Activated naive CD8-positive, alpha-beta T cell treated with anti-CD3 and anti-CD28 coated beads, Interleukin-2, amount 50 U/mL, for 24 hours (primary cell): ENCODE results near the gene MEF2B.
"Not testable (repeated sequence)": the region's sequence is repeated elsewhere in the genome, so short reads cannot be mapped to it uniquely, and the experiment has no call there.

Experiments
- ATAC-seq: fragments of 150-1000 bp; cut with Tn5 transposase; one replicate; pipeline ENCODE4 v1.10.0; 2021
- DNase-seq: peaks from one replicate; pipeline ENCODE4 v3.0.0; 2021
- H3K27ac Mint-ChIP-seq: one replicate; pipeline ENCODE4 v1.8.0; 2021; ENCODE audit warnings: mild to moderate bottlenecking, mixed read lengths
- H3K27me3 Mint-ChIP-seq: one replicate; pipeline ENCODE4 v1.8.0; 2021; ENCODE audit warnings: mixed read lengths
- H3K36me3 Mint-ChIP-seq: one replicate; pipeline ENCODE4 v1.8.0; 2021; ENCODE audit warnings: low read depth, mixed read lengths
- H3K4me1 Mint-ChIP-seq: one replicate; pipeline ENCODE4 v1.8.0; 2021; ENCODE audit warnings: mixed read lengths
- H3K4me3 Mint-ChIP-seq: one replicate; pipeline ENCODE4 v1.8.0; 2021; ENCODE audit warnings: mild to moderate bottlenecking, moderate library complexity, mixed read lengths
- H3K9me3 Mint-ChIP-seq: one replicate; pipeline ENCODE4 v1.8.0; 2021; ENCODE audit warnings: mixed read lengths

The MEF2B gene

DNA sequence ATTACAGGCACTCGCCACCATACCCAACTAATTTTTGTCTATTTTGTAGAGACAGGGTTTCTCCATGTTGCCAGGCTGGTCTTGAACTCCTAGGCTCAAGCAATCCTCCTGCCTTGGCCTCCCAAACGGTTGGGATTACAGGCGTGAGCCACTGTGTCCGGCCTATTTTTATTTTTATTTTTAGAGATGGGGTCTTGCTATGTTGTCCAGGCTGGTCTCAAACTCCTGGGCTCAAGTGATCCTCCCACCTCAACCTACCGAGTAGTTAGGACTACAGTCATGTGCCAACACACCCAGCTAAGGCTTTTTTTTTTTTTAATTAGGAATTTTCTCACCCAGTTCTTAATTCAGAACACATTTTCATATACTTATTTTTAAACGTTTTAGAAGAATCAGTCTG, 34.4 kb downstream of the MEF2B start:
- H3K27ac Mint-ChIP-seq, H3K4me3 Mint-ChIP-seq: not testable (repeated sequence)

DNA sequence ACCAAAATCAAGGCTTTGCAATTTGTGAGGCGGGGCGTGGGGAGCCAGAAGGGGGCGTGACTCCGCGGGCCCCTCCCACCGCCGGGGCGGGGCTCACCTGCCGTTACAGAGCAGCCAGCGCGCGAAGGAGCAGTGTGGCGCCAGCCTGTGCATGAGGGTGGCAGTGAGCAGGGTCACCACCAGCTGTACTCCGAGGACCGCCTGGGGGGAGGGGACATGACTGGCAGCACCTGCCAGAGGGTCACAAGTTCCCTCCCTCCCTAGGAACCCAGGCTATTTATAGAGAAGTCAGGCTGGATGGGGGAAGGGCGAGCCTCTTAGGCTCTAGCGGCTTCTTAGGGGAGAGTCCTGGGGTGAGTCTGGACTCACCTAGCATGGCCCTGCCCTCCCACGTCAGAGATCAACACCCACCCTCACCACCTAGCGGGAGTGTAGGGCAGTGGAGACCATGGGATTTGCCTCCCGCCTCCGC, 35.3 kb downstream of the MEF2B start:
- Mint-ChIP-seq H3K4me1 (peaks cover 22% of the 10 kb centered on the region), H3K27me3 (no peaks in the 10 kb centered on the region), H3K4me3 (no peak overlapping the region), H3K36me3 (peaks cover 17% of the 10 kb centered on the region), H3K9me3 (peaks cover 7% of the 10 kb centered on the region), H3K27ac (no peak overlapping the region)
- DNase-seq (peak; percentile 50), ATAC-seq (no peak)

More for the DNA sequence above, 34.4 kb downstream of the MEF2B start:
- DNase-seq, H3K9me3 Mint-ChIP-seq, ATAC-seq, H3K27me3 Mint-ChIP-seq: not testable (repeated sequence)
- Mint-ChIP-seq H3K4me1 (peaks cover 22% of the 10 kb centered on the region), H3K36me3 (peaks cover 15% of the 10 kb centered on the region)

DNA sequence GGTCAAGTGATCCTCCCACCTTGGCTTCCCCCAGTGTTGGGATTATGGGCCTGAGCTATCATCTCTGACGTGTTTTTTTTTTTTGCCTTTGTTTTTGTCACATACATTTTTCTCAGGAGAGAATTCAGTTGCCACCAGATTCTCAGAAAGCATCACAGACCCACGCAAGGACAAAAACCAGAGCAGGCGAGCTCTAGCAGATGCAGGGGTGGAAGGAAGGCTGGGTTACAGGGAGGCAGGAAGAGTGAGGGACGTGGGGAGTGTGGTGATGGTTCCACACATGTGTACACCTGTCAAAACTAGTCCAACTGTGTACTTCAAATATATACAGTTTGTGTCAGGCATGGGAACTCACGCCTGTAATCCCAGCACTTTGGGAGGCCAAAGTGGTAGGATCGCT, 36.1 kb downstream of the MEF2B start:
- H3K27ac Mint-ChIP-seq: no peak overlapping the region
- ATAC-seq (no peak), DNase-seq (no peak)
- H3K9me3 Mint-ChIP-seq: peaks cover 7% of the 10 kb centered on the region
- peaks cover 19% of the 10 kb centered on the region for H3K36me3 Mint-ChIP-seq
- no peaks in the 10 kb centered on the region for H3K27me3 Mint-ChIP-seq
- H3K4me3 Mint-ChIP-seq: no peak overlapping the region
- peaks cover 22% of the 10 kb centered on the region for H3K4me1 Mint-ChIP-seq

- Mint-ChIP-seq H3K27me3 (no peaks in the 10 kb centered on the region), H3K4me3 (no peak overlapping the region), H3K27ac (no peak overlapping the region), H3K9me3 (peaks cover 7% of the 10 kb centered on the region), H3K36me3 (peaks cover 24% of the 10 kb centered on the region), H3K4me1 (peaks cover 11% of the 10 kb centered on the region)
- ATAC-seq (no peak), DNase-seq (no peak)
Observed at GRCh38 chr19:19132912-19133311, 37.2 kb downstream of the MEF2B start.

GRCh38 chr19:19131989-19132388, 38.1 kb downstream of the MEF2B start:
- H3K4me3 Mint-ChIP-seq: no peak overlapping the region
- no peak for DNase-seq
- no peaks in the 10 kb centered on the region for H3K27me3 Mint-ChIP-seq
- peaks cover 3% of the 10 kb centered on the region for H3K4me1 Mint-ChIP-seq
- peaks cover 7% of the 10 kb centered on the region for H3K9me3 Mint-ChIP-seq
- H3K36me3 Mint-ChIP-seq: peaks cover 26% of the 10 kb centered on the region
- ATAC-seq: no peak
- H3K27ac Mint-ChIP-seq: no peak overlapping the region

DNA sequence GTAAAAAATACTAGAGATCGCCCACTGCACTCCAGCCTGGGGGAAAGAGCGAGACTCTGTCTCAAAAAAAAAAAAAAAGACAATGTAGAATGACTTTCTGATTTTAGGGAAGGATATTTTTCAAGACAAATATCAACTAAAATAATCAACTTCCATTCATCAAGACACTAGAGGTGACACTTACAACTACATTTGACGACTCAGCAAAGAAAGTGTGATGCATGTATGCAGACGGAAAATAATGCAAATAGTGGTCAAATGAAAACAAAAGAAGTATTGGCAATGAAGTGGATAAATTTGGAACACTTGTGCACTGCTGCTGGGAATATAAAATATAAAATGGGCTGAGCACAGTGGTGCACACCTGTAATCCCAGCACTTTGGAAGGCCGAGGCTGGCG, 44.0 kb downstream of the MEF2B start:
- Mint-ChIP-seq H3K4me3 (no peak overlapping the region), H3K27me3 (no peaks in the 10 kb centered on the region)
- no peak for ATAC-seq

DNA sequence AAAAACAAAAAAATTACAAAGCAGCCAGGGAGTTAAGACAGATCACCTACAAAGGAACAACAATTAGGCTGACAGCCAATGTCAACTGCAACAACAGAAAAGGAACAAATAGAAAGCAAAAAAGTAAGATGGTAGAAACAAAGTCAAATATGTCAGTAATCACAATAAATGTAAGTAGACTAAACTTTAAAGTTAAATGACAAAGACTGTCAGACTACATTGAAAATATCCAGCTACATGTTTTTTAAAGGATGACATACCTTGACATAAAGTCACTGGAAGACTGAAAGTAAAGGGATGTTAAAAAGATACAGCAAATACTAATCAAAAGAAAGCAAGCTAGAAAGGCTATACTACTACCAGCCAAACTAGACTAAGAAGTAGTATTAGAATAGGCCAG, 46.7 kb downstream of the MEF2B start:
- no peak for ATAC-seq
- Mint-ChIP-seq H3K4me3 (no peak overlapping the region), H3K36me3 (peaks cover 36% of the 10 kb centered on the region), H3K27me3 (no peaks in the 10 kb centered on the region), H3K4me1 (no peaks in the 10 kb centered on the region), H3K27ac (no peak overlapping the region), H3K9me3 (peaks cover 10% of the 10 kb centered on the region)
- no peak for DNase-seq

More for the DNA sequence above, 44.0 kb downstream of the MEF2B start:
- Mint-ChIP-seq H3K9me3 (peaks cover 10% of the 10 kb centered on the region), H3K36me3 (peaks cover 34% of the 10 kb centered on the region), H3K27ac (no peak overlapping the region), H3K4me1 (no peaks in the 10 kb centered on the region)
- no peak for DNase-seq

DNA sequence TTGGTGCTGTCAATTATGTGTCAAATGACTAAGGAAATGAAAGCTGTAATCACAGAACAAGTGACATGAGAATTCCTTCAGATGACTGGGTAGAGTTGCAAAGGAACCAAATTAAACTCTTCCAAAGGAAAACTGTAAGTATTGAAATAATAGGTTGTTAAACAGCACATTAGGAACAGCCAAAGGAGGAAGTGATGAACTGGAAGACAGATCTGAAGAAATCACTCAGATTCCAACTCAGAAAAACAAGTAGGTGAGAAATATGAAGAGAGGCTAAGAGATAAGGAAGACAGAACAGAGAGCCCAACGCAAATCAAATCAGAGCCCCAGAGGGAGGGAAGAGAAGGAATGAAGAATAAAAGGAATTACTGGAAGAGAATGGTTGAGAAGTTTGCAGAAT, 47.2 kb downstream of the MEF2B start:
- H3K27me3 Mint-ChIP-seq: no peaks in the 10 kb centered on the region
- H3K4me3 Mint-ChIP-seq: no peak overlapping the region
- no peaks in the 10 kb centered on the region for H3K4me1 Mint-ChIP-seq
- peaks cover 35% of the 10 kb centered on the region for H3K36me3 Mint-ChIP-seq
- H3K9me3 Mint-ChIP-seq: peaks cover 10% of the 10 kb centered on the region
- ATAC-seq: no peak
- H3K27ac Mint-ChIP-seq: no peak overlapping the region
- DNase-seq: no peak

GRCh38 chr19:19121371-19121770, 48.7 kb downstream of the MEF2B start:
- ATAC-seq: no peak
- Mint-ChIP-seq H3K27me3 (no peaks in the 10 kb centered on the region), H3K36me3 (peaks cover 33% of the 10 kb centered on the region), H3K9me3 (peaks cover 10% of the 10 kb centered on the region), H3K4me1 (no peaks in the 10 kb centered on the region), H3K4me3 (no peak overlapping the region), H3K27ac (no peak overlapping the region)
- DNase-seq: no peak

GRCh38 chr19:19120308-19121231, 49.5 kb downstream of the MEF2B start:
- Mint-ChIP-seq H3K27me3 (no peaks in the 10 kb centered on the region), H3K4me3 (no peak overlapping the region), H3K9me3 (peaks cover 10% of the 10 kb centered on the region), H3K27ac (no peak overlapping the region), H3K36me3 (peaks cover 33% of the 10 kb centered on the region), H3K4me1 (no peaks in the 10 kb centered on the region)
- peak; percentile 36 for DNase-seq
- ATAC-seq: peak; percentile 53

GRCh38 chr19:19119325-19120237, 50.5 kb downstream of the MEF2B start:
- no peak for DNase-seq
- peaks cover 10% of the 10 kb centered on the region for H3K9me3 Mint-ChIP-seq
- H3K4me1 Mint-ChIP-seq: no peaks in the 10 kb centered on the region
- no peaks in the 10 kb centered on the region for H3K27me3 Mint-ChIP-seq
- H3K27ac Mint-ChIP-seq: no peak overlapping the region
- H3K36me3 Mint-ChIP-seq: peaks cover 29% of the 10 kb centered on the region
- no peak overlapping the region for H3K4me3 Mint-ChIP-seq
- no peak for ATAC-seq

DNA sequence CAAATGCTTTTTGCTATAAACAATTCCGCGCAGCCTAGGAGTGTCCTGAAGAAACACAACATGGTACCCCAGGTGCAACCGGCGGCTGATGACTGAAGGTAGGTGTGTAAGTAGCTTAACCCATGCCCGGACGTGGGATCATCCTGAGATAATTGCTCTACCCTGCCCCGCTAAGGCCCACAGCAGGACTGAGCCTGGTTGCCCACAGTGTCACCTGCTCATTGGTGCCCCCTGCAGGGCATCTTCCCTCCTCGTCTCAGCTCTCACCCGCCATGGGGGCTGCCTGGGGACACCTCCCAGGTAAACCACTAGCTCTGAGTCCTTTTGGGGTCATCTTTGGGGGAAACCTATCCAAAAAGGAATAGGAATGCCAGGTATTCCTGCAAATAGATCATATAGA, 54.1 kb downstream of the MEF2B start:
- peaks cover 10% of the 10 kb centered on the region for H3K36me3 Mint-ChIP-seq
- no peak overlapping the region for H3K4me3 Mint-ChIP-seq
- H3K9me3 Mint-ChIP-seq: no peaks in the 10 kb centered on the region
- no peak overlapping the region for H3K27ac Mint-ChIP-seq
- ATAC-seq: no peak
- H3K4me1 Mint-ChIP-seq: no peaks in the 10 kb centered on the region
- peak; percentile 69 for DNase-seq
- no peaks in the 10 kb centered on the region for H3K27me3 Mint-ChIP-seq

- Mint-ChIP-seq H3K27me3 (no peaks in the 10 kb centered on the region), H3K27ac (no peak overlapping the region), H3K4me1 (no peaks in the 10 kb centered on the region), H3K36me3 (no peaks in the 10 kb centered on the region), H3K9me3 (no peaks in the 10 kb centered on the region), H3K4me3 (no peak overlapping the region)
- ATAC-seq (peak; percentile 59), DNase-seq (no peak)
Observed at GRCh38 chr19:19113040-19113626, 56.9 kb downstream of the MEF2B start.

DNA sequence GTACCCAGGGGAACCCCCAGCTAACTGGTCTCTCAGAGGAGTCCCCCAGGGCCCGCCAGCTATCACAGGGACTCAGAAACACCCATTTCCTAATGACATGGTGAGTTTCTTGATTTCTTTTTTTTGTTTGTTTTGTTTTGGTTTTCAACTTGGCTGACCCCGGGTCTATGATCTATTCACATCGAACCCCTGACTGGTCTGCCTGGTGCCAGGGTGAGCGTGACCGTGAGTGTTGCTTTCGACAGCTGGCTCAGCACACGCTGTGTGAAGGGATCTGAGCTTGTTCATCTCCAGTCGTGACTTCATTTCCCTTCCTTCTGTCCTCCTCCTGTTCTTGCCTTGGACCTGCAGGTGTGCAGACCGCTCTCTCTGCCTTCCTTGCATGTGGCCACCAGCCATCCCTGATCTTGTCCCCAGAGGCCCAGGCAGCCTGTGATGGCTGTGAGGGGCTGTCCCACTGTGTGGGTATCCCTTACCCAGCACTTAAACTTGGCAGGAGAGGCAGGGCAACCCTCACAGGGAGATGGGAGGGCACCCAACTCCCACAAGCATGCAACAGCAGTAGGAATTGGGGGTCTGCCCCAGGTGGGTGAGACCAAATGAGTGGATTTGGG, 58.0 kb downstream of the MEF2B start:
- DNase-seq (no peak), ATAC-seq (no peak)
- Mint-ChIP-seq H3K36me3 (no peaks in the 10 kb centered on the region), H3K4me1 (no peaks in the 10 kb centered on the region), H3K4me3 (no peak overlapping the region), H3K9me3 (no peaks in the 10 kb centered on the region), H3K27ac (no peak overlapping the region), H3K27me3 (no peaks in the 10 kb centered on the region)
